SKM-1 treated with dmso at 0.1 percent for 144 hours (cell line): ENCODE data around the gene CCDC57.

Source experiments
- DNase-seq: peaks from one replicate; lab custom pipeline; 2025; ENCODE audit not compliant: unreplicated experiment; lab: John Stamatoyannopoulos, UW

CCDC57 gene

GRCh38 chr17:82064433-82065192 is 148.0 kb downstream of the CCDC57 start:
- no peak for DNase-seq

GRCh38 chr17:82063424-82064415 is 148.9 kb downstream of the CCDC57 start:
- no peak for DNase-seq

DNA sequence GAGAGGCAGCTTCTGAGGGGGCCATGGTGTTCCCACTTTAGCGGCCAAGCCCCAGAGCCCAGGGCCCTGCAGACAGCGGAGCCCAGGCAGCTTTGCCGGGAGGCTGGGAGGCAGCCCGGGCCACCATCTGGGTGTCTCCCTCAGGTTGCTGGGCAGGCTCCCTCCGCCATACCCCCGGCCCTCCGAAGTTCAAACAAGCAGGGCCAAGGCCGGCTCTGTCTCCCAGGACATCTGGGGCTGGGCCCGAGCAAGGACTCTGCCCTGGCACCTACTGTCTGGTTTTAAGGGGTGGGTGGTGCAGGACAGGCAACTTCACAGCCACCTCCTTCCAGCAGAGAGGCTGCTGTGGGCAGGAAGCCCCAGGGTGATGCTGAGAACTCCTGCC is 149.7 kb downstream of the CCDC57 start:
- DNase-seq: no peak

DNA sequence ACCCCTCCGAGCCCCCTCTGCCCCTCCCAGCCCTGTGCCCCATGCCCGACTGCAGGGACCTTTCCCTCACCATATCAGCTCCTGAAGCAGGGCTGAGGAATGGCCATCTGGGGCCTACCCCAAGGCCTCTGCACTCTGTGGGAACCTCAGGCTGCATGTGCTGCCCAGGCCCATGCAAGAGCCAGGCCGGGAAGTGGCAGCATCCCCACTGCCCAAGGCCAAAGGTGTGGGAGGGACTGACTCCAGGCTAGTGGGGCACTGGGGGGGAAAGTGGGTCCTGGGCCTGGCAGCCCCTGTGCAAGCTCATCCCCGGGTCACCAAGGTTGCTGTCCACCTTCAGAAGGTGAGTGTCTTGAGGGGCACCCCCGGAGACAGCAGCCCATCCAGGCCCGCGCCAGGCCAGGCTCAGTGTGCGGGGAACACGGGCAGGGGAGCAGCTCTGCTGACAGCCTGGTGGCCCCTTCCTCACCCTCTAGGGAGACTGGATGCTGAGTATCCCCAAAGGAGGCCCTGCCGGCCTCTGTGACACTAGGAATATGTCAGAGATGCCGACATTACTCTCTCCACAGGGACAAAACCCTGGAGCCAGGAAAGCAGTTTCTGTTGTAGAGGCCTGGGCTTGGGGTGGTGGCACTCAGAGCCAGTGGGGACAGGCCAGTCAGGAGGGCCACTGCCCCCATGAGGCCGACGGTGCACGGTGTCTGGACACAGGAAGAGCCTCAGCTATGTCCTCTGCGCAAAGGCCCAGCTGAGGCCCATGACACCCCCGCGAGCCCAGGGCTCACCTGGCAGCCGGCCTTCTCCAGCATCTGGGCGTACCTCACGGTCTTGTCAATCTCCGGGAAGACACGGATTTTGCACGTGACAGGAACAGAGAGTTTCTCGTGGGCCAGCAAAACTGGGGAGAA is 150.3 kb downstream of the CCDC57 start:
- no peak for DNase-seq

GRCh38 chr17:82061047-82061925 is 151.4 kb downstream of the CCDC57 start:
- no peak for DNase-seq

DNA sequence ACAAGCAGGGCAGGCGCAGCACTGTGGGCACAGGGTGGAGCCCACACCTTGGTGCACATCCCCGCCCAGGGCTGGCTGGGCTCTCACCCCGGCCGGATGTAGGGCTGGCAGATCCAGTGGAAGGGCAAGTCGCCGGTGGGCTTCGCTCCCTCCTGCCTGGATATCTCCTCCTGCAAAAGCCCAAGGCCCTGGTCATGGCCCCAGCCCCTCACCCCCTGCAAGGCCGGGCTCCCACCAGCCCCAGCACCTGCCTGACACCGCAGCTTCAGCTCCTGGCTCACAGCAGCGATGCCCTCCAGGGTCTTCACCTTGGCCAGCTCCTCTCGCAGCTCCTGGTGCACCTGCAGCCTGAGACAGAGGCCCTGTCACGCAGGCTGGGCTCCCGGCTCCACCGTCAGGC is 152.0 kb downstream of the CCDC57 start:
- DNase-seq: no peak

DNA sequence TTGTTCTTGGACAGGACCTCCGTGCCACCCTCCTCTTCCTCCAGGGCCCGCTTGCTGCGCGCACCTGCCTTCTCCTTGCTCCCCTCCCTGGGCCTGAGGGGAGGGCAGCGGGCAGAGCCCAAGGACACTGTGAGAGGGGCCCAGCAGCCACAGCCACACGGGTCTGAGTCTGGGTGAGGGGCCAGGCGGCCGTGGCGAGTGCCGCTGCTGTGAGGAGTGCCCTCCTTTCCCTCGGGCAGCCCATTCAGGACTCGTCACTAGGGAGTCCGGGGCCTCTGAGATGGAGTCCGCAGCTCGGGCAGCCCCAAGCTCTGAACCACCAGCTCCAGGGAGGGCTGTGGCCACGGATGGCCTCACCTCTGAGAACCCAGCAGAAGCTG is 152.7 kb downstream of the CCDC57 start:
- no peak for DNase-seq

DNA sequence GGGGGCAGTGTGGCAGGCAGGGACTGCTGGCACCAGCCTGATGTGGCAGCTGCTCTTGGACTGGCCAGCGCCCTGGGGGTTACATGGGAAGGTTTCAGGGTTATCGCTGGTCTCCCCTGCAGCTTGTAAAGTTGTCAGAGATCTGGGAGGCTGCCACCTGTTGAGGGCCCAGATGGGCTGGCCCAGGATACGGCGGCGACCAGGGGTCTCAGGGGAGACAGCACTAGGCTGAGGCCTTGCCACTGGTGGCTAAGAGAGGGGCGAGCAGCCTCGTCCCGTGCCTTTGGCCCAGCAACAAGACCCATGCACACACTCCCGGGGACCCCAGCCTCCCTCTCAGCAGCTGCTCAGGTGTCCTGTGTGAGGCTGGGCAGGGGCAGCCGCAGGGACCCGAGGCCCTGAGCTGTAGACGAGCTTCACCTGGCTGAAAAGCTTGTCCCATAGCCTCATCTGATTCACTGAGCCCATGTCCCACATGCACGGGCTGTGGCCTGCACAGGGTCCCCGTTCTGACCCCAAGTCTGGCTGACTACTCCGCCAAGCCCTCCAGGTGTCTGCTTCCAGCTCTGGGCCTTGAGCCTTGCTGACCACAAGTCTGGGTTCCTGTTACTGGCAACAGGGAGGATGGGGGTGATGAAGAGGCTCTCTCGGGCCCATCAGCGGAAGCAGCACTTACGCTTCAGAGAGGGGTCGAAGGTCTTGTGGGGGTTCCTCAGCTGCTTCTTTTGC is 153.2 kb downstream of the CCDC57 start:
- DNase-seq: no peak

DNA sequence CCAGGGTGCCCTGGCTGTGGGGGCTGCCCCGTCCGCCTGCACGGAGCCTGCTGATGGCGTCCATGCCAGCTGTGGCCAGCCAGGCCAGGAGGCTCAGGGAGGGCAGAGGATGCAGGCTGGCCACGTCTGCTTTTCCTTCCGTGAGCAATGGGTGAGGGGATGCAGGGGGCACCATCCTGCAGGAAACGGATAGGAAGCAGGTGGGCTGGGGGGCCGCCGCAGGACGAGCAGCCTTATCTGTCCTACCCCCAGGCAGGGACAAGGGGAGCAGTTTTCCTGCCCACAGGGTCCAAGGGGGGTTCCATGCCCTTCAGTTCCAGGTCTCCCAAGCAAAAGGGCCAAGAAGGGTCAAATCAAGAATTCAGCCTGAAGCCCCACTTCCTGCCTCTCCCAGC is 153.8 kb downstream of the CCDC57 start:
- no peak for DNase-seq

- DNase-seq: no peak
Observed at GRCh38 chr17:82058230-82058854, 154.3 kb downstream of the CCDC57 start.

- no peak for DNase-seq
Observed at GRCh38 chr17:82056729-82057621, 155.7 kb downstream of the CCDC57 start.

GRCh38 chr17:82055965-82056728 is 156.5 kb downstream of the CCDC57 start:
- DNase-seq: no peak

DNA sequence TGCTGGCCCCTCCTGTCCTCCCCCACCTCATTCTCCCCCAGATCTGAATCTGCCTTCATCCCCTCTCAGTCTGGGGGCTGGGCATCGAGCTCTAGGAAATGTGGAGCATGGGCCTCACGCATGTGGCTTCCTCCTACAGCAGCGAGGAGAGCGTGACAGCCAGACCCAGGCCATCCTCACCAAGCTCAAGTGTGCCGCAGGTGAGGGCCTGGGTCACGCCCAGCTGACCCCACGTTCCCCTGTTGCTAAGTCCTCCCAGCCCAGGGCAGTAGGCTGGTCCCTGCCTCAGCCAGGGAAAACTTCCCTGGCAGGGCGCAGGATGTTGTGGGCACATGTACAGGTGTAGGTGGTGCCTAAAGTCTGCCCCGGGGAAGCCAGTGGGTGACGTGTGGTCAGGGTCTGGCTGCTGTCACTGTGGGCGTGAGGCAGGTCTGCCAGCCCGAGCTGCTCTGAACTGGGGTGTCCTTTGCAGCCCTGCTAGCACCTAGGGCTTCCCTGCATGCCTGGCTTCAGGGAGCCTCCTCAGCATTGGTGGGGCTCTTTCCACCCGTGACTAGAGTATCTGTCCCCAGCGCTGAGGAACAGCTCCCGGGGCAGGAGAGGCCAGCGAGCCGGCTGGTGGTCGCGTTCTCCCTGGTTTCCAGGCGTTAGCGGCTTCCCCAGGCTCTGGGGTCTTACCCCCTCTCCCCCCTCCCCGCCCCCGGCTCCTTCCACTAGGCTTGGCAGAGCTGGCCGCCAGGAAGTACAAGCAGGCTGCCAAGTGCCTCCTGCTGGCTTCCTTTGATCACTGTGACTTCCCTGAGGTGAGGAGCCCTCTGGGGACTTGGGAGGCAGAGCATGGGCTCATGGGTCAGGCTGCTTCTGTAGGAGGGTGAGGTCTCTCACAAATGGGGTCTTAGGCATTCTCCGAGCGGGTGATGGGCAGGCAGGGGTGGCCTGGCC is 157.3 kb downstream of the CCDC57 start:
- no peak for DNase-seq

DNA sequence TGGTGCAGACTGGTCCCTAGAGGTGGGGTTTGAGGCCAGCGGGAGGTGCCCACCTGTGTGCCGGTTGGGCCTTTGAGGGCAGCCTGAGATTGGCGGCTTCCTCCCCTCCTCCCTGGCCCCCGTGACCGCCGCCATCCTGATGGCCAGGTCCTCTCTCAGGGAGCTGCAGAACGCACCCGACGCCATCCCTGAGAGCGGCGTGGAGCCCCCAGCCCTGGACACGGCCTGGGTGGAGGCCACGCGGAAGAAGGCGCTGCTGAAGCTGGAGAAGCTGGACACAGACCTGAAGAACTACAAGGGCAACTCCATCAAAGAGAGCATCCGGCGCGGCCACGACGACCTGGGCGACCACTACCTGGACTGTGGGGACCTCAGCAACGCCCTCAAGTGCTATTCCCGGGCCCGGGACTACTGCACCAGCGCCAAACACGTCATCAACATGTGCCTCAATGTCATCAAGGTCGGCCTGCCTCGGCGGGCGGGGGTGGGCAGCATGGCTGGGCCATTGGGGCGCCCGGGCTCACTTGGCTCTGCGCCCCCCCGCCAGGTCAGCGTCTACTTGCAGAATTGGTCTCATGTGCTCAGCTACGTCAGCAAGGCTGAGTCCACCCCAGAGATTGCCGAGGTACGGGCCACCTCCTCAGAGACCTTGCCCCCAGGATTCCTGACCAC is 158.2 kb downstream of the CCDC57 start:
- no peak for DNase-seq

GRCh38 chr17:82053556-82054263 is 158.9 kb downstream of the CCDC57 start:
- no peak for DNase-seq
